RWPE1 (cell line): ENCODE measurements around the gene SCAMP5.

Experiments
- CTCF ChIA-PET: fragments of 350-600 bp; sonication (Branson Sonifier 250); formaldehyde crosslinking; extraction: SDS; loops from one replicate; lab custom pipeline; 2021; lab: Yijun Ruan, JAX
- POLR2A ChIA-PET: fragments of 400-600 bp; formaldehyde crosslinking; extraction: SDS; loops from one replicate; lab custom pipeline; 2020; ENCODE audit warnings: antibody characterized with exemption; ENCODE audit not compliant: low non-redundant PET; lab: Yijun Ruan, JAX
- DNase-seq: peaks from one replicate; pipeline ENCODE4 v3.0.0; 2012; ENCODE audit warnings: low spot score
- H3K27ac ChIP-seq: fragments of 450-650 bp; 2 replicates; pipeline ENCODE4 v1.5.1; 2017
- CTCF ChIP-seq: fragments of 450-650 bp; conservative IDR thresholded peaks from 2 replicates; pipeline ENCODE4 v1.5.1; 2017; ENCODE audit warnings: low read depth, mild to moderate bottlenecking

The SCAMP5 gene

GRCh38 chr15:75022783-75023180, 27.4 kb downstream of the SCAMP5 start:
- H3K27ac ChIP-seq: no peak overlapping the region
- no peak for DNase-seq
- POLR2A ChIA-PET: interaction anchor here (0.6 to 1.2 kb wide), 4 partner anchors 68 to 179 kb away, joined by 3 to 8 read pairs (median 4); partner anchors contain the start of gene C15orf39
- CTCF ChIA-PET: no interaction called here
- no peak for TF ChIP-seq CTCF

GRCh38 chr15:75023181-75023871, 28.0 kb downstream of the SCAMP5 start, which contains the start of gene PPCDC:
PPCDC (plus strand) TSS chr15:75023590; CDS start chr15:75028319, 4,729 bp downstream.
- CTCF ChIA-PET: interaction anchor here (0.7 to 1.2 kb wide), 2 partner anchors 89 to 179 kb away, joined by 3 to 4 read pairs; partner anchors contain the start of gene C15orf39
- DNase-seq: peak; percentile 99

GRCh38 chr15:75023872-75024636, 28.7 kb downstream of the SCAMP5 start:
- peak; percentile 49 for DNase-seq
- TF ChIP-seq CTCF: no peak
- ChIA-PET CTCF (interaction anchor here (0.6 to 1.2 kb wide), 4 partner anchors 10 to 669 kb away, joined by 3 to 4 read pairs (median 4); partner anchors contain the start of gene C15orf39), POLR2A (interaction anchor here (0.6 to 1.2 kb wide), 6 partner anchors 9 to 182 kb away, joined by 3 to 8 read pairs (median 3); partner anchors contain the start of genes C15orf39 and RPP25)
- peak overlapping the region; percentile 78 for H3K27ac ChIP-seq

More at GRCh38 chr15:75023181-75023871, 28.0 kb downstream of the SCAMP5 start, which contains the start of gene PPCDC:
- no peak for TF ChIP-seq CTCF
- H3K27ac ChIP-seq: peak within 1 kb of the TSS; percentile 78
- POLR2A ChIA-PET: interaction anchor here (0.6 to 1.2 kb wide), 5 partner anchors 69 to 183 kb away, joined by 3 to 8 read pairs (median 3); partner anchors contain the start of gene C15orf39

GRCh38 chr15:75025107-75025506, 29.7 kb downstream of the SCAMP5 start:
- DNase-seq: no peak
- CTCF ChIA-PET: interaction anchor here (0.6 to 1.2 kb wide), 2 partner anchors 82 to 179 kb away, joined by 4 read pairs; no protein-coding TSS in a partner anchor
- no peak overlapping the region; the same call in 1 of the 2 replicates for H3K27ac ChIP-seq
- POLR2A ChIA-PET: interaction anchor here (1.1 kb wide), 1 partner anchor 68 kb away, joined by 3 read pairs; the partner anchor contains the start of gene RPP25
- TF ChIP-seq CTCF: no peak

GRCh38 chr15:75025548-75026260, 30.3 kb downstream of the SCAMP5 start:
- DNase-seq: no peak
- CTCF ChIA-PET: interaction anchor here (0.6 to 1.2 kb wide), 2 partner anchors 82 to 179 kb away, joined by 4 read pairs; no protein-coding TSS in a partner anchor
- peak overlapping the region; percentile 19 for H3K27ac ChIP-seq

More at GRCh38 chr15:75025548-75026260, 30.3 kb downstream of the SCAMP5 start:
- POLR2A ChIA-PET: no interaction called here
- TF ChIP-seq CTCF: no peak
